ENCODE results near the gene HPS4.
A peak's percentile ranks its signal among the peaks of the same experiment; 100 is the strongest.

Gene HPS4

DNA sequence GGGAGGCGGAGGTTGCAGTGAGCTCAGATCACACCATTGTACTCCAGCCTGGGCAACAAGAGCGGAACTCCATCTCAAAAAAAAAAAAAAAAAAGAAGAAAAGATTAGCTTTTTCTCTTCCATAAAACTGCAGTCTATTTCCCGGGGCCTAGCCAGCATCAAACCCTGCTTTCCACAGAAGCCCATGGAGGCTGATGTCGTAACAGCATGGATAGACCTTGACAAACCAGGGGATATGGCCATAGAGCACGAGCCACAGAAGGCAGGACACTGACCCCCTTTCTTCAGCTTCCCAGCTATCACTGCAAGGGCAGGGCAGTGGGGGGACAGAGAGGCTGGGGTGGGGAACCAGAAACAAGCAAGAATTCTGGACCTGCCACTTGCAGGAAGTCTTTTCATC, 21.5 kb downstream of the HPS4 start:
- no peak overlapping the region for H3K4me3 ChIP-seq (ENCODE audit: low read depth, low read length)
- TF ChIP-seq, protein P1, sequence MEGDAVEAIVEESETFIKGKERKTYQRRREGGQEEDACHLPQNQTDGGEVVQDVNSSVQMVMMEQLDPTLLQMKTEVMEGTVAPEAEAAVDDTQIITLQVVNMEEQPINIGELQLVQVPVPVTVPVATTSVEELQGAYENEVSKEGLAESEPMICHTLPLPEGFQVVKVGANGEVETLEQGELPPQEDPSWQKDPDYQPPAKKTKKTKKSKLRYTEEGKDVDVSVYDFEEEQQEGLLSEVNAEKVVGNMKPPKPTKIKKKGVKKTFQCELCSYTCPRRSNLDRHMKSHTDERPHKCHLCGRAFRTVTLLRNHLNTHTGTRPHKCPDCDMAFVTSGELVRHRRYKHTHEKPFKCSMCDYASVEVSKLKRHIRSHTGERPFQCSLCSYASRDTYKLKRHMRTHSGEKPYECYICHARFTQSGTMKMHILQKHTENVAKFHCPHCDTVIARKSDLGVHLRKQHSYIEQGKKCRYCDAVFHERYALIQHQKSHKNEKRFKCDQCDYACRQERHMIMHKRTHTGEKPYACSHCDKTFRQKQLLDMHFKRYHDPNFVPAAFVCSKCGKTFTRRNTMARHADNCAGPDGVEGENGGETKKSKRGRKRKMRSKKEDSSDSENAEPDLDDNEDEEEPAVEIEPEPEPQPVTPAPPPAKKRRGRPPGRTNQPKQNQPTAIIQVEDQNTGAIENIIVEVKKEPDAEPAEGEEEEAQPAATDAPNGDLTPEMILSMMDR (IDR thresholded peaks at IDR 0.05; ENCODE audit: control insufficient read depth, extremely low read depth, insufficient read depth): no peak
- no peak for DNase-seq (ENCODE audit: low read depth)

DNA sequence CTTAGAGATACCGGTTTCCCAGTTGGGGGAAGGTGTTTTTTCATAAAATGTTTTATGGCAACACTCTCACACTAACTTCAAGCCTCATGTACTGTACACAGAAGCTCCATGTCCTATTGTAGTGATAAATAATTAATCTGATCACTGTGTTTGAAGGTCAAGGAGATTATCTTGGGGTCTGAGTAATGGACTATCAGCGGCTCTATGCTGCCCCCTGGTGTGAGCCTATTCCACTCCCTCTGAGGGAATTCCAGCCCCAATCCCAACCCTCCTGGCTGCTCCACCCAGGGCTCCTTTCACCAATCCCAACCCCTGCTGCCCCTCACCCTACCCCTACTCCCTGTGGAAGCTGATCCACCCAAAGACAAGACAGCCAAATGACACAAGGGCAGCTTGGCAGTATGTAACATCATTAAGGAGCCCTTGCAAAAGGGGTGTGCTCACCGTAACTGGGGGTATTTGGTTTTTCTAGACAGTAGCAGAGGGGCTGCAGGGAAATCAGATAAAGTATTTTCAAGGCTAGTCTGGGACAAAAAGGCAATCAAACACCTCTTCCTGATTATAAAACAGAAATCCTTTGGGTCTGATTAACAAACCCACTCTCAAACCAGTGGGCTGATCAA, 22.3 kb downstream of the HPS4 start:
- no peak for DNase-seq (ENCODE audit: low read depth)
- TF ChIP-seq, protein P1 (IDR thresholded peaks at IDR 0.05; ENCODE audit: control insufficient read depth, extremely low read depth, insufficient read depth): peak; percentile 71
- no peak overlapping the region for H3K4me3 ChIP-seq (ENCODE audit: low read depth, low read length)

DNA sequence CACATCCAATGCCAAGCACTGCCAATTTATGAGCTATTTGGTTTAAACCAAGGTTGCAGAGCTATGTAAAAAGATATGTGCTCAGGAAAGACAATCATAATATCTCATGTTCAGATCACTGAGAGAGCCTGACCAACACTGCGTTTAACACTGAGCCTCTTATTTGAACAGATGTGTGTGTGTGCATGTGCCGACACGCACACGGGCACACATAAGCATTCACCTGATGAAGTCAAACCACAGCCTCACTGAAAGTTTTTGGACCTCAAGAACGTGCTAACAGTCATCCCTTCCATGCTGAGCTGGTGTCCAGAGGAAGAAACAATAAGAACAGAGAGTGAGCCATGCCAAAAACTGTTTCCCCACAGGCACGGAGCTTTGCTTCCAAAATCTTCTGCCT, 23.4 kb downstream of the HPS4 start:
- H3K4me3 ChIP-seq (ENCODE audit: low read depth, low read length): no peak overlapping the region
- DNase-seq (ENCODE audit: low read depth): no peak
- TF ChIP-seq, protein P1 (IDR thresholded peaks at IDR 0.05; ENCODE audit: control insufficient read depth, extremely low read depth, insufficient read depth): no peak

DNA sequence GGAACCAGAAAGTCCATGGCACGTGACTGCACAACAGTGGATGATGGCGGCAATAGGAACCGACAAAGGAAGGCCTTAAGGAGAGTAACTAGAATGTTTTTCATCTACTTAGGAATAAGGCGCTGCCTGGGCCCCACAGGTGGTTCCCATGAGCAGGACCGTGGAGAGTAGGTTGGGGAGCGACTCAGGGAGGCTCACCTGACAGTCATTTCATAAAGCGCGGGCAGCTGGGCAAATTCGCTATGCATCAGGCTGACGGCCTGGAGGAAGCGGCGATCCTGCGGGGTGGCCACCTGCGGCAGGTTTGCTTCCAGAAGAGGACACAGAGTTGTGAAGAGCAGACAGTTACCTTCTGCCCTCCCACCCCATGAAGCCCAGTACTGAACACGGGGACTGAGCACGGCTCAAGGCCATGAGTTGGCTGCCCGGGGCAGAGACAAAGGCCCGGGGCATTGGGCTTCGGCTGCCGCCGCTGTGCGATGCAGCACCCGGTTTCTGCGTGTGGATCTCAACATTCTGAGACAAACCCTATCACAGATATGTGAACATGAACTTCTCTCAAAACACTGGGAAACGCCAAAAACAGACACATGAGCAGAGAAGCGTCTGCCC, 25.8 kb downstream of the HPS4 start:
- DNase-seq (ENCODE audit: low read depth): no peak
- no peak overlapping the region for H3K4me3 ChIP-seq (ENCODE audit: low read depth, low read length)
- TF ChIP-seq, protein P1 (IDR thresholded peaks at IDR 0.05; ENCODE audit: control insufficient read depth, extremely low read depth, insufficient read depth): no peak

DNA sequence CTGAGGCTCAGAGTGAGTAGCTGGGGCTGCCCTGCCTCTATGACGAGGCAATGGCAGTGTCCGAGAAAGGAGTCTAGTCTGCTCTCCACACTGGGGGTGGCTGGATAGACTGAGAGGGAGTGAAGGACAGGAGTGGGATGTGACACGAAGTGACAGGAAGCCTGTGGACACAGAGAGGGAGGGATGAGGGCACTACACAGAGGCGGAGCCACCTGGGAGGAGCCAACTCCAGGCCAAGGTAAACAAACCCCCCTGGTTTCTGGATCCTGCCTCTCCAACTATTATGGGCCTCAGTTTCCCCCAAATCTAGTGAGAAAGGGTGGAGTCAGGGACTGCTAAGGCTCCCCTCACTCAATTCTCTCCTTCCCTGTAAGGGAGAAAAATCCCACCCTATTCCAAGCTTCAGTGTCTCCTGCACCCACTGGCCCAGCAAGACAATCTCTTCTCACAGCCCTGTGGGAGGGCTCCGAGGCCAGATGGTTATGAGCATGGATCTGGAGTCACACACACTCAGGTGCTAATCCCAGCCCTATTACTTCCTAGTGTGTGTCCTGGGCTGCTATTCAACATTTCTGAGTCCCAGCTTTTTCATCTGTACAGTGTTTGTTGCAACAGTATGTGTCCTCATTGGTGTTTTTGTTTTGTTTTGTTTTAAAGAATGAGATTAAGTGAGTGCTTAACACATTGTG, 29.6 kb downstream of the HPS4 start:
- no peak overlapping the region for H3K4me3 ChIP-seq (ENCODE audit: low read depth, low read length)
- TF ChIP-seq, protein P1 (IDR thresholded peaks at IDR 0.05; ENCODE audit: control insufficient read depth, extremely low read depth, insufficient read depth): no peak
- DNase-seq (ENCODE audit: low read depth): no peak

DNA sequence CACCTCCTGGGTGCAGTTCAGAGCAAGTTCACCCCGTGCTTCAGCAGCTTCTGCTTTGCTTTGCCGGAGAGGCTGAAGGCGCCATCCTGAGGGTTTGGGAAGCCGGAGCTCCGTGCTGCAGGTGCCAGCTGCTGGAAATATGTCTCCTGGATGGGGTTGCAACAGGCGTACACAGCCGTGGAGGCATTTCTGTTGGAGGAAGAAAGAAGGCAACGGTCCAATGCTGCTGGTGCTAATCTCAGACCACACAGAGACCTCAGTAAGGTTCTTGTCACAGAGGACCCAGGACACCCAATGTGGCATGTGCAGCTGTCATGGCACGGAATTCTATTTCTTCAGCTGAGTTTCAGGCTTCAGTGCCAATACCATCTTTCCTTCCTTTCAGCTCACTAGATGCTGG, 30.4 kb downstream of the HPS4 start:
- DNase-seq (ENCODE audit: low read depth): no peak
- TF ChIP-seq, protein P1 (IDR thresholded peaks at IDR 0.05; ENCODE audit: control insufficient read depth, extremely low read depth, insufficient read depth): no peak
- no peak overlapping the region for H3K4me3 ChIP-seq (ENCODE audit: low read depth, low read length)

Data from LNCaP clone FGC (cell line).